Astrocyte (in vitro differentiated cells and primary cell): Measurements from ENCODE around the gene STUB1.

Experiments used
- EZH2 ChIP-seq: IDR thresholded peaks from 2 replicates; pipeline ENCODE4 v1.6.1; 2012; ENCODE audit warnings: mild to moderate bottlenecking, low read length, inconsistent platforms; ENCODE audit not compliant: insufficient read depth
- TF ChIP-seq, protein P1 (sequence below): IDR thresholded peaks from 2 replicates; pipeline ENCODE4 v1.5.1; 2011; ENCODE audit warnings: low read depth, mild to moderate bottlenecking, inconsistent platforms, low read length, moderate library complexity; ENCODE audit not compliant: insufficient read depth

- TF ChIP-seq, protein P1, sequence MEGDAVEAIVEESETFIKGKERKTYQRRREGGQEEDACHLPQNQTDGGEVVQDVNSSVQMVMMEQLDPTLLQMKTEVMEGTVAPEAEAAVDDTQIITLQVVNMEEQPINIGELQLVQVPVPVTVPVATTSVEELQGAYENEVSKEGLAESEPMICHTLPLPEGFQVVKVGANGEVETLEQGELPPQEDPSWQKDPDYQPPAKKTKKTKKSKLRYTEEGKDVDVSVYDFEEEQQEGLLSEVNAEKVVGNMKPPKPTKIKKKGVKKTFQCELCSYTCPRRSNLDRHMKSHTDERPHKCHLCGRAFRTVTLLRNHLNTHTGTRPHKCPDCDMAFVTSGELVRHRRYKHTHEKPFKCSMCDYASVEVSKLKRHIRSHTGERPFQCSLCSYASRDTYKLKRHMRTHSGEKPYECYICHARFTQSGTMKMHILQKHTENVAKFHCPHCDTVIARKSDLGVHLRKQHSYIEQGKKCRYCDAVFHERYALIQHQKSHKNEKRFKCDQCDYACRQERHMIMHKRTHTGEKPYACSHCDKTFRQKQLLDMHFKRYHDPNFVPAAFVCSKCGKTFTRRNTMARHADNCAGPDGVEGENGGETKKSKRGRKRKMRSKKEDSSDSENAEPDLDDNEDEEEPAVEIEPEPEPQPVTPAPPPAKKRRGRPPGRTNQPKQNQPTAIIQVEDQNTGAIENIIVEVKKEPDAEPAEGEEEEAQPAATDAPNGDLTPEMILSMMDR = no peak
- no peak for TF ChIP-seq EZH2
These were observed 36.6 kb downstream of the STUB1 start for GRCh38 chr16:716768-717325.
